Measurements from ENCODE around the gene RILPL1.
"Not testable (repeated sequence)": the region's sequence is repeated elsewhere in the genome, so short reads cannot be mapped to it uniquely, and the experiment has no call there.

The RILPL1 gene

GRCh38 chr12:123492339-123493039 is 41.0 kb downstream of the RILPL1 start:
- peak; percentile 68 for DNase-seq

GRCh38 chr12:123491481-123491880 is 42.0 kb downstream of the RILPL1 start:
- DNase-seq: no peak

- no peak for DNase-seq
Observed at GRCh38 chr12:123491056-123491455, 42.5 kb downstream of the RILPL1 start.

GRCh38 chr12:123490089-123490488 is 43.4 kb downstream of the RILPL1 start:
- DNase-seq: no peak

- DNase-seq: no peak
Observed at GRCh38 chr12:123489580-123489979, 43.9 kb downstream of the RILPL1 start.

- no peak for DNase-seq
Observed at GRCh38 chr12:123488539-123489230, 44.8 kb downstream of the RILPL1 start.

- no peak for DNase-seq
Observed at GRCh38 chr12:123487428-123487827, 46.1 kb downstream of the RILPL1 start.

GRCh38 chr12:123485756-123486155 is 47.8 kb downstream of the RILPL1 start:
- DNase-seq: no peak

- DNase-seq: no peak
Observed at GRCh38 chr12:123483602-123484248, 49.8 kb downstream of the RILPL1 start.

- peak; percentile 59 for DNase-seq
Observed at GRCh38 chr12:123482876-123483275, 50.6 kb downstream of the RILPL1 start.

- DNase-seq: not testable (repeated sequence)
Observed at GRCh38 chr12:123481251-123481650, 52.3 kb downstream of the RILPL1 start.

GRCh38 chr12:123479442-123480180 is 53.9 kb downstream of the RILPL1 start:
- DNase-seq: no peak

- peak; percentile 12 for DNase-seq
Observed at GRCh38 chr12:123478762-123479161, 54.8 kb downstream of the RILPL1 start.

- no peak for DNase-seq
Observed at GRCh38 chr12:123478069-123478468, 55.5 kb downstream of the RILPL1 start.

GRCh38 chr12:123475246-123475703 is 58.2 kb downstream of the RILPL1 start:
- no peak for DNase-seq

GRCh38 chr12:123474485-123475245 is 58.9 kb downstream of the RILPL1 start:
- DNase-seq: no peak

GRCh38 chr12:123472438-123472849 is 61.1 kb downstream of the RILPL1 start:
- no peak for DNase-seq

GRCh38 chr12:123471374-123472068 is 62.0 kb downstream of the RILPL1 start:
- DNase-seq: peak; percentile 12

- DNase-seq: no peak
Observed at GRCh38 chr12:123469978-123470377, 63.5 kb downstream of the RILPL1 start.

- peak; percentile 2 for DNase-seq
Observed at GRCh38 chr12:123468786-123469185, 64.7 kb downstream of the RILPL1 start.

GRCh38 chr12:123465084-123465483 is 68.4 kb downstream of the RILPL1 start:
- DNase-seq: no peak

- not testable (repeated sequence) for DNase-seq
Observed at GRCh38 chr12:123463174-123463573, 70.3 kb downstream of the RILPL1 start.

Measured in MV-4-11 (cell line).